Measurements from ENCODE around the gene SPIN2A.

GRCh38 chrX:57135287-57135686 is 1.9 kb downstream of the SPIN2A start:
- TF ChIP-seq ELF4 (IDR thresholded peaks at IDR 0.05) (no peak), NFRKB (IDR thresholded peaks at IDR 0.05) (no peak), FOXK2 (IDR thresholded peaks at IDR 0.05) (no peak), FOXA1 (IDR thresholded peaks at IDR 0.05) (no peak), SP1 (IDR thresholded peaks at IDR 0.05) (no peak), TARDBP (IDR thresholded peaks at IDR 0.05) (no peak), FOXM1 (IDR thresholded peaks at IDR 0.05; ENCODE audit: borderline replicate concordance) (no peak), ZNF384 (IDR thresholded peaks at IDR 0.05) (no peak), SUZ12 (IDR thresholded peaks at IDR 0.05) (no peak), BHLHE40 (IDR thresholded peaks at IDR 0.05; ENCODE audit: borderline replicate concordance) (no peak)
- TF ChIP-seq, protein P1, sequence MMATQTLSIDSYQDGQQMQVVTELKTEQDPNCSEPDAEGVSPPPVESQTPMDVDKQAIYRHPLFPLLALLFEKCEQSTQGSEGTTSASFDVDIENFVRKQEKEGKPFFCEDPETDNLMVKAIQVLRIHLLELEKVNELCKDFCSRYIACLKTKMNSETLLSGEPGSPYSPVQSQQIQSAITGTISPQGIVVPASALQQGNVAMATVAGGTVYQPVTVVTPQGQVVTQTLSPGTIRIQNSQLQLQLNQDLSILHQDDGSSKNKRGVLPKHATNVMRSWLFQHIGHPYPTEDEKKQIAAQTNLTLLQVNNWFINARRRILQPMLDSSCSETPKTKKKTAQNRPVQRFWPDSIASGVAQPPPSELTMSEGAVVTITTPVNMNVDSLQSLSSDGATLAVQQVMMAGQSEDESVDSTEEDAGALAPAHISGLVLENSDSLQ (IDR thresholded peaks at IDR 0.05): no peak

Data from HEK293T (cell line).